Renal pelvis (tissue), 4 donors: Measurements from ENCODE around the gene MRRF. TPM values are rescaled to one million over a fixed set of nuclear protein-coding genes. Genes with fewer than 3 reads are reported as not detected.

Experiments
- DNase-seq: peaks from one replicate; pipeline ENCODE4 v3.0.0-alpha.2; 2013
- polyA plus RNA-seq, 3 donors: library from polyadenylated mRNA; unstranded; fragments of 120-200 nt; gene quantifications; one replicate each; pipeline ENCODE4 v1.2.1, GENCODE V29; 2013; ENCODE audit not compliant: insufficient read length in 3 of 3

The MRRF gene
- polyA plus RNA-seq, 3 donors = 38.4 to 53.4 (median 46.6) TPM

DNA sequence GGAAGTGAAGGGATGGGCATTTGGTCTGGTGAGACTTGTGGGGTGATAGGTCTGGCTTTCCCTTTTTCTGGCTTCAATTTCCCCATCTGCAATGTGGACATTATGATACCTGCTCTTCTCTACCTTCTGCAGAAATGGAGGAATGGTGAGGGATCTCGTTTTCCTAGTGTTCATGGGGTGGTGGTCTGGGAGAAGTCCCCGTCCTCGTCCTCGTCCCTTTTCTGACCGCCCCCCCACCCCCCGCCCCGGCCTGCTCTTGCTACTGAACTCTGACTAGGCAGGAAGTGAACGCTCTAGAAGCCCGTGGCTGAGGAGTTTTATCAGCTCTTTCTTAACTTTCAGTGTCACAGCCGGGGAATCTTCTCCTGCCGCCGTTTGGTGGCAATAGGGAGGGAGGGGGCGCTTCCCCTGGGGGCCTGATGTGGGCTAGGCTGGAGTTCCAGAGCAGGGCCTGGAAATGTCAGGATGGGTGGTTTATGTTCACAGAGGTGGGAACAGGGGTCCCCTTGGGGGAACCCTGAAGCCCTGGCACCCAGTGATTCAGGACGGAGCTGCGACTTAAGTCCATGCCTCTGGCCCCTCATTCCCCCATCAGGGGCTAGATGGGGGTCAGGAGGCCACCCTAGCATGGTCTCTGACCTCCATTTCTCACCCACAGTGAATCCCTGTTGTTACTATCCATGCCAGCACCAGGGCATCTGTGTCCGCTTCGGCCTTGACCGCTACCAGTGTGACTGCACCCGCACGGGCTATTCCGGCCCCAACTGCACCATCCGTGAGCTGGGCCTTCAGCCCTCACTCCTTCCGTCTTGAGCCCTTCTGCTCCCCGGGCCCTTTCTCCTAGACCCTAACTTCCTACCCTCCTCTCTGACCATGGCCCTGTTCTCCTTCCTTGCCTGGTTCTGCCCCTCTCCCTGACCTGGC is 112.8 kb downstream of the MRRF start:
- DNase-seq = no peak

DNA sequence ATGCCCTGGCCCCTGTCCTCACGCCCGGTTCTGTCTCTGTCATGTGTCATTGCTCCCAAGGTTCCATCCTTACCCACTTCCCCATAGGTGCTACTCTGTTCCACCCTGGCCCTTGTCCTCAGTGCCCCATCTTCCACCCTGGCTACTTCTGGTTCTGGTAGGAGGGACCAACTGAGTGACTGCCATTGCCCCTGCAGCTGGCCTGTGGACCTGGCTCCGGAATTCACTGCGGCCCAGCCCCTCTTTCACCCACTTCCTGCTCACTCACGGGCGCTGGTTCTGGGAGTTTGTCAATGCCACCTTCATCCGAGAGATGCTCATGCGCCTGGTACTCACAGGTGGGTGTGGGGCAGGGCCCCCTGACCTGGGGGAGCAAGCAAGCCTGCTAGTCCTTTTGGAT is 113.6 kb downstream of the MRRF start:
- DNase-seq = no peak

DNA sequence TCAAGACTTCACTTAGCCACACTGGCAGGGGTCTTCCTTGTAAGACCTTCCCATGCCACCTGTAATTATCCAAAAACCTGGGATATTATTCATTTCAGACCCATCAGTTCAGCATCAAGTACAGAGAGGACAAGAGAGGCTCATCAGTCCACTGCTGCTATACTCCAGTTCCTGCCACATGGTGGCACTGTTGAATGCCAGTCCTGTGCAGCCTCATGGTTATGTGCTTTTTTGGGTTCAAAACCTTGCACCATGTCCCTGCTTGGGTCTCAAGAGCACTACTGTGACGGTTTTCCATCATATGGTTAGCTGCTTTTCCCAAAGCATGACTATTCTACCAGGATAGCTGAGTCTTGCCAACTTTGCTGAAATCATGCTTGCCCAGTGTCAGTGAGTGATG is 114.7 kb downstream of the MRRF start:
- DNase-seq = no peak

DNA sequence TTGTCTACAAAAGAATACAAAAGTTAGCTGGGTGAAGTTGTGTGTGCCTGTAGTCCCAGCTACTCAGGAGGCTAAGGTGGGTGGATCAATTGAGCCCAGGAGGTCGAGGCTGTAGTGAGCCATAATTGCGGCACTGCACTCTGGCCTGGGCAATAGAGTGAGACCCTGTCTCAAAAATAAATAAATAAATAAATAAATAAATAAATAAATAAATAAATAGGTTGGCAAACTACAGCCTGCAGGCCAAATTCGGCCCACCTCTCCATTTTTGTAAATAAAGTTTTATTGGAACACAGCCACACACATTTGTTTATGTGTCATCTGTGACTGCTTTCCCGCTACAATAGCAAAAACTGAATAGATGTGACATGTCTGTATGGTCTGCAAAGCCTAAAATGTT is 115.6 kb downstream of the MRRF start:
- no peak for DNase-seq

Other genes starting within 250 kb of the MRRF start
- gene TTLL11, start 171.6 kb upstream of the MRRF start, polyA plus RNA-seq = 1 to 10 TPM; 6.2 to 8.9 (median 8.5) TPM
- 10 to 100 TPM; 79.0 to 93.6 (median 80.4) TPM for gene NDUFA8, start 105.1 kb upstream of the MRRF start, polyA plus RNA-seq
- 1 to 10 TPM; 2.6 to 4.1 (median 3.5) TPM for gene MORN5, start 105.0 kb upstream of the MRRF start, polyA plus RNA-seq
- 1 to 10 TPM; 3.7 to 4.8 (median 4.5) TPM for gene LHX6, start 35.9 kb upstream of the MRRF start, polyA plus RNA-seq
- 10 to 100 TPM; 31.9 to 33.4 (median 33.3) TPM for gene RBM18, start within 50 bp of the MRRF start, polyA plus RNA-seq
- gene PTGS1, start 106.1 kb downstream of the MRRF start, polyA plus RNA-seq = 1 to 10 TPM; 3.9 to 5.3 (median 4.4) TPM
- not detected for gene OR1J1, start 213.0 kb downstream of the MRRF start, polyA plus RNA-seq
- gene OR1J2, start 245.9 kb downstream of the MRRF start, polyA plus RNA-seq = not detected